Subcutaneous abdominal adipose tissue (tissue), 5 donors: ENCODE data around the gene PIF1.

Experiments used
- H3K27ac ChIP-seq: one replicate; pipeline ENCODE4 v1.7.0; 2013; ENCODE audit warnings: low read depth, mild to moderate bottlenecking, inconsistent platforms, low read length, moderate library complexity
- H3K27me3 ChIP-seq, 5 donors: one replicate each; pipeline ENCODE4 v1.7.0; 2013; ENCODE audit warnings: low read length in 5 of 5, inconsistent platforms in 1 of 5; ENCODE audit not compliant: control insufficient read depth in 5 of 5, insufficient read depth in 4 of 5
- H3K36me3 ChIP-seq, 5 donors: one replicate each; pipeline ENCODE4 v1.7.0; 2013; ENCODE audit warnings: low read length in 5 of 5; ENCODE audit not compliant: control insufficient read depth in 5 of 5, insufficient read depth in 5 of 5
- H3K4me1 ChIP-seq, 5 donors: one replicate each; pipeline ENCODE4 v1.7.0; 2013; ENCODE audit warnings: low read length in 5 of 5, mild to moderate bottlenecking in 3 of 5, moderate library complexity in 1 of 5; ENCODE audit not compliant: control insufficient read depth in 5 of 5, insufficient read depth in 5 of 5
- H3K4me3 ChIP-seq, 5 donors: one replicate each; pipeline ENCODE4 v1.7.0; 2013; ENCODE audit warnings: low read length in 5 of 5, low read depth in 1 of 5
- H3K9ac ChIP-seq, 5 donors: one replicate each; pipeline ENCODE4 v1.7.0; 2013; ENCODE audit warnings: low read length in 5 of 5, mild to moderate bottlenecking in 4 of 5, moderate library complexity in 3 of 5
- H3K9me3 ChIP-seq, 5 donors: one replicate each; pipeline ENCODE4 v1.7.0; 2013; ENCODE audit warnings: low read length in 5 of 5; ENCODE audit not compliant: control insufficient read depth in 5 of 5
- donor health status: healthy.
- donor health status: healthy.
- donor health status: healthy.
- donor health status: healthy.
- donor health status: healthy.

The PIF1 gene

DNA sequence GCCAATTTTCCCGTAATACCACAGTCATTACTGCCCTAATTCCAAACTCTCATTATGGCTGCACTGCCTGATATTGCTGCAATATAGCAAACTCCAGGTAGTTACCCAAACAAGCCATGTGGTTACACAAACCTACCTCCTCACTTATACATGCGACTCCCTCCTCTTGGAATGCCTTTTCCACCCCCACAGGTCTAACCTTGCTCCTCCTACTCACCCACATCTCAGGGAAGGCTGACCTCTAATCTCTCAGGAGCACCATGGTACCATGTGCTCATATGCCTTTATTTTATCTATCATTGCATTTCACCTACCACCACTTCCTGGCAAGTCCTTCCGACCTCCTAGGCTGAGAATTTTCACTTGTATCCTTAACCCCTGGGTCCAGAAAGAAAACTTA, 53.0 kb downstream of the PIF1 start:
- Histone ChIP-seq H3K4me1 (peaks cover 2 to 32% (median 20%) of the 10 kb centered on the region in 5 donors), H3K27ac (no peak overlapping the region)

DNA sequence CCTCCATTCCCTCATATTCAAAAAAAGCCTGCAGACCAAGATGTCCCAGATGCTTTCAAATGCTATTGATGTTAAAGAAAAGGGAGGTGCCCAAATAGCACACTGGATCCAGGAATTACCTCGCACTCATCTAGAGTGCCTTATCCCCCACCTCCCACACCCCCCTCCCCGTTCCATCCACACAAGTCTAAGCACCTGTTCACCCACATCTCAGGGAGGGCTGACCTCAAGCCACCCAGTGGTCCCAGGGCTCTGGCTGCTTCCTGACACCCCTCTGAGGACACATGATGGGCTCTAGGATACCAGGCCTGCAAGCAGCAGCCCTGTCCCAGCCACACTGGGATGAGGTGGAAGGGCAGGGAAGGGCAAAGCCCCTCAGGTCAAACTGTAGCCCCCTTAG, 54.8 kb downstream of the PIF1 start:
- Histone ChIP-seq H3K27me3 (peaks cover 0 to 8% (median 0%) of the 10 kb centered on the region in 5 donors), H3K9me3 (no peaks in the 10 kb centered on the region), H3K4me1 (peaks cover 0 to 17% (median 9%) of the 10 kb centered on the region in 5 donors), H3K9ac (no peak overlapping the region), H3K27ac (no peak overlapping the region), H3K4me3 (no peak overlapping the region), H3K36me3 (no peaks in the 10 kb centered on the region)

More for the DNA sequence above, 53.0 kb downstream of the PIF1 start:
- peaks cover 0 to 8% (median 0%) of the 10 kb centered on the region in 5 donors for H3K27me3 ChIP-seq
- no peaks in the 10 kb centered on the region for H3K36me3 ChIP-seq
- H3K9ac ChIP-seq: no peak overlapping the region
- no peaks in the 10 kb centered on the region for H3K9me3 ChIP-seq
- no peak overlapping the region for H3K4me3 ChIP-seq

DNA sequence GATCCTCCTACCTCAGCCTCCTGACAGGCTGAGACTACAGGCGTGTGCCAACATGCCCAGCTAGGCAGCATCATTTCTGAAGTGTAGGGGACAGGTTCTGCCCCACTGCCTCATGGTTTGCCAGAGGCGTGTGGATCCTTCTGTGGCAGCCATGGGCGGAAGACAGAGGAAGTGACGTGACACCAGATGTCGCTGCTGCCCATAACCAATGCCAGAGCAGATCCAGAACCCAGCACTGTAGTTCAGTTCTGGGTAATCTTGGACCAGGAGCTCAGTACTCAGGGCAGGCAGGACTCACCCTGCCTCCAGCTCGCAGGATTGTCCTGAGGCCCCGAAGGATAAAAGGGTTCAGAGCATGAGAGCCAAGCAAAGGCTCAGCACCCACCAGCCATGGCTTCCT, 58.2 kb downstream of the PIF1 start:
- H3K9ac ChIP-seq: no peak overlapping the region
- H3K4me3 ChIP-seq: no peak overlapping the region
- no peak overlapping the region for H3K27ac ChIP-seq
- H3K36me3 ChIP-seq: no peaks in the 10 kb centered on the region
- no peaks in the 10 kb centered on the region for H3K27me3 ChIP-seq
- H3K4me1 ChIP-seq: peaks cover 0 to 15% (median 10%) of the 10 kb centered on the region in 5 donors
- no peaks in the 10 kb centered on the region for H3K9me3 ChIP-seq

DNA sequence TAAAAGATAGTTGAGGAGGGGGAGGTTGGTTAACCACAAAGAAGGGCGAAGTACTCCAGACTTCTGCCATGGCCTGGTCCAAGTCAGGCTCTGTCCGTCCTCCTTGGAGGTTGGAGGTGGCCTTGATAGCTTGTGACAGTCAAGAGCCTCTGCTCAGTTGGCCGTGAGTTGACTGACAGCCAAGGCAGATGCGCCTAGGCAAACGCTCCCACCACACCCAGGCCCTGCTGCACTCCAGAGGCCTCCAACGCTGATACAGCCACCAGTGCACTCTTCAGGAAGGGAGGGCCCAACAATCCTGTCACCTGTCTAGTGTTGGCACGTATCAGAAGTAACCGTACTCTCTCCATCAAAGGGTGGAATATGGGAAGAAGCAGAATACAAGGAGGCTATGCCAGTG, 59.4 kb downstream of the PIF1 start:
- no peaks in the 10 kb centered on the region for H3K36me3 ChIP-seq
- no peak overlapping the region for H3K9ac ChIP-seq
- H3K4me1 ChIP-seq: peaks cover 0 to 12% (median 10%) of the 10 kb centered on the region in 5 donors

More for the DNA sequence above, 59.4 kb downstream of the PIF1 start:
- Histone ChIP-seq H3K27me3 (no peaks in the 10 kb centered on the region), H3K9me3 (no peaks in the 10 kb centered on the region), H3K4me3 (no peak overlapping the region), H3K27ac (no peak overlapping the region)
